Central memory CD8-positive, alpha-beta T cell (primary cell): ENCODE results near the gene ALPL.

ENCODE experiments used
- ATAC-seq: fragments of 150-1000 bp; cut with Tn5 transposase; replicated peaks from 2 replicates; pipeline ENCODE4 v1.10.0; 2022; ENCODE audit warnings: mild to moderate bottlenecking, moderate FRiP score, moderate number of reproducible peaks; ENCODE audit not compliant: poor library complexity, severe bottlenecking; ENCODE audit errors: extremely low read depth
- DNase-seq, 2 donors: peaks; one replicate each; pipeline ENCODE4 v3.0.0; 2021; ENCODE audit warnings: low spot score in 2 of 2
- H3K27ac Mint-ChIP-seq: one replicate; pipeline ENCODE4 v1.8.0; 2022; ENCODE audit warnings: low read depth, mild to moderate bottlenecking, moderate library complexity, mixed read lengths
- H3K27me3 Mint-ChIP-seq: one replicate; pipeline ENCODE4 v1.8.0; 2022; ENCODE audit warnings: mixed read lengths
- H3K36me3 Mint-ChIP-seq: one replicate; pipeline ENCODE4 v1.8.0; 2022; ENCODE audit warnings: mild to moderate bottlenecking, moderate library complexity, mixed read lengths; ENCODE audit not compliant: insufficient read depth
- H3K4me1 Mint-ChIP-seq: one replicate; pipeline ENCODE4 v1.8.0; 2022; ENCODE audit warnings: mixed read lengths
- H3K4me3 Mint-ChIP-seq: one replicate; pipeline ENCODE4 v1.8.0; 2022; ENCODE audit warnings: mild to moderate bottlenecking, moderate library complexity, mixed read lengths
- H3K9me3 Mint-ChIP-seq: one replicate; pipeline ENCODE4 v1.8.0; 2022; ENCODE audit warnings: mixed read lengths

The ALPL gene

DNA sequence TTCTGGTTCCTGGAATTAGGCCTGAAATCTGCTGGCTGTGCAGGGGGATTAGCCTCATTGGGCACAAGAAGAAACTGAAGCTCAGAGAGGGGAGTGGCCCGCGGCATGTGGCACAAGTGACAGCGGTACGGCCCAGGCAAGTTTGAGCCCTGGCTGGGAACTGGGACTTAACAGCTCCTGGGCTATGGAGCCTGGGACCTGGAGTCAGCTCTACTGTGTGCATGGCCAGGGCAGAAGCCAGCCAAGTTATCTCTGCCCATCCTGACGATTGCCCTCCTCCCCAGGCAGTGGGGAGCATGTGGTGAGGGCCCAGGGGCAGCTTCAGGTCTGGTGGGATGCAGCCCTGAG lies 61.3 kb downstream of the ALPL start:
- Mint-ChIP-seq H3K27ac (no peak overlapping the region), H3K4me1 (no peaks in the 10 kb centered on the region), H3K27me3 (peaks cover 3% of the 10 kb centered on the region), H3K9me3 (no peaks in the 10 kb centered on the region), H3K36me3 (no peaks in the 10 kb centered on the region), H3K4me3 (no peak overlapping the region)
- no peak for ATAC-seq
- no peak for DNase-seq

DNA sequence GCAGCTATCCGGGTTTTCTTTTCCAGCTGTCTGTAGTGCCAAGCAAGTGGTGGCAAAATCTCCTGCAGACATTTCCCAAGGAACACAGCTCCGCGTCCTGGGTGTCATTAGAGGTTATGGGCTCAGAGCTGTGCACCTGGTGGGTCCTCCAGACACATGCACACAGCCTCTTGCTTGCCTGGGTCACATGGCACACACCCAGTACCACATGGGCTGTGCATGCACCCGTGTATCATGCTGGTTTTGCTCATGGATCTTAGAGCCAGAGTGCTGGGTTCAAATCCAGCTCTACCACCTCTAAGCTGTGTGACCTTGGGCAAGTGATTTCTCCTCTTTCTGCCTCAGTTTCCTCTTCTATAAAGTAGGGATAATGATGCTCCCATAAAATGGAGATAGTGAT lies 61.7 kb downstream of the ALPL start:
- no peak for DNase-seq
- no peak overlapping the region for H3K27ac Mint-ChIP-seq
- H3K4me3 Mint-ChIP-seq = no peak overlapping the region
- no peaks in the 10 kb centered on the region for H3K4me1 Mint-ChIP-seq
- H3K27me3 Mint-ChIP-seq = no peaks in the 10 kb centered on the region
- no peaks in the 10 kb centered on the region for H3K36me3 Mint-ChIP-seq
- ATAC-seq = no peak
- H3K9me3 Mint-ChIP-seq = no peaks in the 10 kb centered on the region

DNA sequence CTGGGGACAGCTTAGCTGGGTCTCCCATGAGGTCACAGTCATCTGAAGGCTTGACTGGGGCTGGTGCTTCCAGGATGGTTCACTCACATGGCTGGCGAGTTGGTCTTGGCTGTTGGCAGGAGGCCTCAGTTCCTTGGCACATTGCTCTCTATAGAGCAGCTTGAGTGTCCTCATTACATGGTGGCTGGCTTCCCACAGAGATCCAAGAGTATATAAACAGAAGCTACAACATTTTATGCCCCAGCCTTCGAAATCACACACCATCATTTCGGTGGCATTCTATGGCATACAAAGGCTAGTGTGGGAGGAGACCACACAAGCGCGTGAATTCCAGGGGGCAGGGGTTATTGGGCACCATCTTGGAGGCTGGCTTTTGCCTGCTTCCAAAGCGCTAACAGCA lies 63.0 kb downstream of the ALPL start:
- no peak for DNase-seq
- H3K4me3 Mint-ChIP-seq = no peak overlapping the region
- no peak overlapping the region for H3K27ac Mint-ChIP-seq
- no peak for ATAC-seq
- H3K27me3 Mint-ChIP-seq = no peaks in the 10 kb centered on the region
- no peaks in the 10 kb centered on the region for H3K36me3 Mint-ChIP-seq
- no peaks in the 10 kb centered on the region for H3K4me1 Mint-ChIP-seq
- no peaks in the 10 kb centered on the region for H3K9me3 Mint-ChIP-seq

DNA sequence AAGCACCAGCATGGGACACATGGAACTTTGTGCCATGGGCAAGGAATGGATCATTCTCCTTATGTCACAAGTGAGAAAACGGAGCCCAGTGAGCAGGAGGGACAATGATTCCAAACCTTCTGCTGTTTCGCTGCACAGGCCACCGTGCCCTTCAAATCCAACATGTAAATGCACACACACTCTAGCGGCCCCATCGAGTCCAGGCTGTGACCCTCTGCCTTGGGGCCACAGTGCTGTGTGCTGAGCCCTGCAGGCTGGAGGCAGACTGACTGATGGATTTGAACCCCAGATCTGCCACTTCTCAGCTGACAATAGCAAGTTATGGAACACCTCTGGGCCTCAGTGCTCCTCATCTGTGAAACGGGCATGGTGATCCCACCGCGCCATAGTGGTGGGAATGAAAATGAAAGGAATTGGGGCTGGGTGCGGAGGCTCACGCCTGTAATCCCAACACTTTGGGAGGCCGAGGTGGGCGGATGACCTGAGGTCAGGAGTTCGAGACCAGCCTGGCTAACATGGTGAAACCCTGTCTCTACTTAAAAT lies 63.6 kb downstream of the ALPL start:
- Mint-ChIP-seq H3K27me3 (no peaks in the 10 kb centered on the region), H3K4me3 (no peak overlapping the region)

DNA sequence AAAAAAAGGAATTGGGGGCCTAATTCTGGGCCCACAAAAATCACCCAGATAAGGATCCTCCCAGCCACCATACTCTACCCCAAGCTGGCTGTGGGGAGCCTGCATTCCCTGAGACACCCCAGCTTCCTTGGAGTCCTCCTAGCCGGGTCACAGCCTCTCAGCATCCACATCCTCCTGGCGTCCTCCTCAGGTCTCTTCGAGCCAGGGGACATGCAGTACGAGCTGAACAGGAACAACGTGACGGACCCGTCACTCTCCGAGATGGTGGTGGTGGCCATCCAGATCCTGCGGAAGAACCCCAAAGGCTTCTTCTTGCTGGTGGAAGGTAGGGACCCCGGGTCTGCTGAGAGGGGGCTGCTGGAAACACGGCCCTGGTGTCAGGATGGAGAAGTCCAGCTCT lies 64.3 kb downstream of the ALPL start:
- no peak for DNase-seq
- H3K27ac Mint-ChIP-seq = no peak overlapping the region
- H3K4me1 Mint-ChIP-seq = no peaks in the 10 kb centered on the region
- H3K4me3 Mint-ChIP-seq = no peak overlapping the region
- H3K36me3 Mint-ChIP-seq = no peaks in the 10 kb centered on the region
- ATAC-seq = no peak
- no peaks in the 10 kb centered on the region for H3K27me3 Mint-ChIP-seq
- H3K9me3 Mint-ChIP-seq = no peaks in the 10 kb centered on the region

More for the DNA sequence above, 63.6 kb downstream of the ALPL start:
- ATAC-seq (no peak), DNase-seq (no peak)
- H3K27ac Mint-ChIP-seq = no peak overlapping the region
- no peaks in the 10 kb centered on the region for H3K9me3 Mint-ChIP-seq
- H3K4me1 Mint-ChIP-seq = no peaks in the 10 kb centered on the region
- no peaks in the 10 kb centered on the region for H3K36me3 Mint-ChIP-seq

DNA sequence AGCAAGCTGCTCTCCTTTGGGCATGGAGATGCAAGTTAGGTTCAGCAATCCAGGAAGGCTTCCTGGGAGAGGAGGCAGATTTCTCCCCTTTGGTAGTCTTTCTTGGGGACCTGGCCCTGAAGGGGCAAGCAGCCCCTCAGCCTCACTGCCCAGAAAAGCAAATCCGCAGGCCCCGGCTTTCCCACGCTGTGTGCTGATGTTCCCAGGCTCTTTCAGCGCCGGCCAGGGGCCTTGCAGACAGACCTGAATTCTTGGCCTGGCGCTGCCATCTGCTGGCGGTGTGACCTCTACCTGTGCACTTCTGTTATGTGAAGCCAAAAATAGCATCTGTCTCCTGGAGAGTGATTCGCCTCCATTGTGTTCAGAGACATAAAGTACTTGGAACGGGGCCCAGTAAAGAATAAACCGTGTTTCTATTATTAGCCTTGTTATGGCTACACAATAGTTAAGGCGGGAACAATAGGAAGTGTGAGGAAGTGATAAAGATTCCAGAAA lies 64.8 kb downstream of the ALPL start:
- H3K4me1 Mint-ChIP-seq = no peaks in the 10 kb centered on the region
- ATAC-seq (no peak), DNase-seq (no peak)
- no peak overlapping the region for H3K27ac Mint-ChIP-seq
- H3K36me3 Mint-ChIP-seq = no peaks in the 10 kb centered on the region
- H3K27me3 Mint-ChIP-seq = no peaks in the 10 kb centered on the region
- H3K4me3 Mint-ChIP-seq = no peak overlapping the region
- H3K9me3 Mint-ChIP-seq = no peaks in the 10 kb centered on the region

DNA sequence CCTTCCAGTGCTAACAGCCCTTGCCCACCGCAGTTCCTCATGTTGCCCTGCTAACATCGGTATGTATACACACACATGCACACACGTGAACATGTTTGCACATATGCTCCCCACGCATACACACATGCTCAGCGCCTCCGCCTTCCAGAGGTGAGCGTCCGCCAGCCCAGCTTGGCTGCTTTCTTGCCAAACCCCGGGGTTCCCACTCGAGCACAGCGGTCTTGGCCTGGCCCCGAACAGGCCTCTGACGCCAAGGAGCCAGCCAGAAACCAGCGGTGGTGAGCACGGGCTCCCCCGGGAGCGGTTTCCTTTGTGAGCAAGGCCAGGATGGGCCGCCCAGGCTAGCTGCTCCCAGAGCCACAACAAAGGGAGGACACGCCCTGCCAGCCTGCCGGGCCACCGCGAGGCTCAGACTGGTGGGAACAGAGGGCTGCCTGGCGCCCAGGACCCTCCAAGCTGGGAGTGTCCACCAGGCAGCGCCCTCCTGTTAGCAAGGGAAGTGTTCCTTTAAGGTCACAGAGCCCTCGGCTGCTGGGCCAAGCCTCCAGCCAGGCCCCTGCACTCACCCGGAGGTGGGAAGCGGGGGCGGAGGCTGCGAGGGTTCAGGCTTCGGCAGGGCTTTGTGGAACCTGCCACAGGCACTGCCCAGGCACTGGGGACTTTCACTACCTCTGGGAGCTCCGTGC lies 65.4 kb downstream of the ALPL start:
- Mint-ChIP-seq H3K4me3 (no peak overlapping the region), H3K27ac (no peak overlapping the region)

DNA sequence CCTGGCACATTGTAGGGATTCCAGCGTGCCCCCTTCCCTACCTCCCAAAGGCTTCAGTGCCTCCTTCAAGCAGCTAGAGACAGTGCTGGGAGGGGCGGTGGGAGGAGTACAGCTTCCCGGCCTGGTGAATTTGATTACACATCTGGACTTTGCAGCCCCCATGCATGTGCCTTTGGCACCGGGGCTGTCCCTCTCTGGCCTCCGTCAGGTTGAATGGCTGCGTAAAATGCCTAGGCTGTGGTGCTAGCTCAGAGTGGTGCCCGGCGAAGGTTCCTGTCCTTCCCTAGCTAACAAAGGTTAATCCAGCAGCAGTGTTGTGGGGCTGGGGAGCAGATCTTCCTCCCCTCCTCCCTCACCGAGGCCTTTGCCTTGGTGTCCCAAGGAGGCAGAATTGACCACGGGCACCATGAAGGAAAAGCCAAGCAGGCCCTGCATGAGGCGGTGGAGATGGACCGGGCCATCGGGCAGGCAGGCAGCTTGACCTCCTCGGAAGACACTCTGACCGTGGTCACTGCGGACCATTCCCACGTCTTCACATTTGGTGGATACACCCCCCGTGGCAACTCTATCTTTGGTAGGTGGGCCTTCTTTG lies 66.2 kb downstream of the ALPL start:
- H3K27me3 Mint-ChIP-seq = no peaks in the 10 kb centered on the region
- H3K36me3 Mint-ChIP-seq = no peaks in the 10 kb centered on the region
- no peak for ATAC-seq
- no peak for DNase-seq
- no peak overlapping the region for H3K27ac Mint-ChIP-seq
- no peaks in the 10 kb centered on the region for H3K9me3 Mint-ChIP-seq
- H3K4me1 Mint-ChIP-seq = no peaks in the 10 kb centered on the region
- H3K4me3 Mint-ChIP-seq = no peak overlapping the region

More for the DNA sequence above, 65.4 kb downstream of the ALPL start:
- H3K4me1 Mint-ChIP-seq = no peaks in the 10 kb centered on the region
- DNase-seq = no peak
- no peaks in the 10 kb centered on the region for H3K27me3 Mint-ChIP-seq
- no peaks in the 10 kb centered on the region for H3K9me3 Mint-ChIP-seq
- no peaks in the 10 kb centered on the region for H3K36me3 Mint-ChIP-seq
- ATAC-seq = no peak

DNA sequence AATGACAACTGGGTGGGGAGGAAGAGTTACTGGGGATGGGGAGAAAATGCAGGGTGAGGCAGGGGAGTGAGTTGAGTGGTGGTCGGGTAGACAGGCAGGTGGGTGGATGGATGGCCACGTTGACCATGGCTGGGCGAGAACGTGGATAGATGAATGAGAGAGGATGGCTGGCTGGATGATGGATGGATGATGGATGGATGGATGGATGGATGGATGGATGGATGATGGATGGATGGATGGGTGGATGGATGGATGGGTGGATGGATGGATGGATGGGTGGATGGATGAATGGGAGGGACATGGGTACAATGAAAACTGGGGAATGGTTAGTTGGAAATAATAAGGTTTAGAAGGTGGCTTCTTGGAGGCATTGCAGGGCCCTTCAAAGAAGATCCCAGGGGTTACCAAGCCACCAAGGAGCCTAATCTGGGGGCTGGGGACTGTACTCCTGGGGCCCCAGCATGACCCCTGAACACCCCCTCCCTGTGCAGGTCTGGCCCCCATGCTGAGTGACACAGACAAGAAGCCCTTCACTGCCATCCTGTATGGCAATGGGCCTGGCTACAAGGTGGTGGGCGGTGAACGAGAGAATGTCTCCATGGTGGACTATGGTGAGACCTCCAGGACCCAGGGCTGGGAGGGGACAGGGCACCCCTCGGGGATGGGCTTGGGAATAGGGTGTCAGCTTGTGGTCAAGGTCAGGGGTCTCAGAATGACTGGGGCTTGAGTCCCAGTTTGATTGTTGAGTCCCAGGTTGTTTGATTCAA lies 67.0 kb downstream of the ALPL start:
- no peaks in the 10 kb centered on the region for H3K4me1 Mint-ChIP-seq

DNA sequence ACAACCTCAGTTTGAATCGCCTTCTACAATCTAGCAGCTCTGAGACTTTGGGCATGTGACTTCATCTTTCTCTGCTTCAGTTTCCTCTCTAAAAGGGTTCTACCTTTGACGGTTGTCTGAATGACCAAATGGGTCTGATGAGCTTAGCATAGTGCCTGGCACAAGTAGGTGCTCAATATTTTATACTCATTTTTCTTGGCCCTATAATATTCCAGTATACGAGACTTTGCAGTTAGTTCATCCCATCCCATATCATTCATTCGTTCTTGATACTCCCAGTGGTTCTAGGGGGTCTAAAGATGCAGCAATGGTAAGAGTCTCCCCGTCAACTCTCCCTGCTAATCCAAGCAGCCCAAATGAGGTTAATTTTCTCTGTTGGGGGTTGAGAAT lies 67.6 kb downstream of the ALPL start:
- Mint-ChIP-seq H3K4me1 (no peaks in the 10 kb centered on the region), H3K9me3 (no peaks in the 10 kb centered on the region), H3K4me3 (no peak overlapping the region), H3K27ac (no peak overlapping the region), H3K27me3 (peaks cover 8% of the 10 kb centered on the region), H3K36me3 (no peaks in the 10 kb centered on the region)
- ATAC-seq (no peak), DNase-seq (no peak)

More for the DNA sequence above, 67.0 kb downstream of the ALPL start:
- Mint-ChIP-seq H3K27me3 (peaks cover 3% of the 10 kb centered on the region), H3K36me3 (no peaks in the 10 kb centered on the region), H3K9me3 (no peaks in the 10 kb centered on the region), H3K4me3 (no peak overlapping the region), H3K27ac (no peak overlapping the region)
- ATAC-seq (no peak), DNase-seq (no peak)

DNA sequence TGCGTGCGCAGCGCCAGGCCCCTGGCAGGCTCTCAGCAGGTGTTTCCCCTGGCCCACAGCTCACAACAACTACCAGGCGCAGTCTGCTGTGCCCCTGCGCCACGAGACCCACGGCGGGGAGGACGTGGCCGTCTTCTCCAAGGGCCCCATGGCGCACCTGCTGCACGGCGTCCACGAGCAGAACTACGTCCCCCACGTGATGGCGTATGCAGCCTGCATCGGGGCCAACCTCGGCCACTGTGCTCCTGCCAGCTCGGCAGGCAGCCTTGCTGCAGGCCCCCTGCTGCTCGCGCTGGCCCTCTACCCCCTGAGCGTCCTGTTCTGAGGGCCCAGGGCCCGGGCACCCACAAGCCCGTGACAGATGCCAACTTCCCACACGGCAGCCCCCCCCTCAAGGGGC lies 68.1 kb downstream of the ALPL start:
- no peaks in the 10 kb centered on the region for H3K4me1 Mint-ChIP-seq
- no peak for DNase-seq
- H3K27me3 Mint-ChIP-seq = peaks cover 14% of the 10 kb centered on the region
- no peak overlapping the region for H3K4me3 Mint-ChIP-seq
- no peaks in the 10 kb centered on the region for H3K36me3 Mint-ChIP-seq
- H3K27ac Mint-ChIP-seq = no peak overlapping the region
- ATAC-seq = no peak
- H3K9me3 Mint-ChIP-seq = no peaks in the 10 kb centered on the region

DNA sequence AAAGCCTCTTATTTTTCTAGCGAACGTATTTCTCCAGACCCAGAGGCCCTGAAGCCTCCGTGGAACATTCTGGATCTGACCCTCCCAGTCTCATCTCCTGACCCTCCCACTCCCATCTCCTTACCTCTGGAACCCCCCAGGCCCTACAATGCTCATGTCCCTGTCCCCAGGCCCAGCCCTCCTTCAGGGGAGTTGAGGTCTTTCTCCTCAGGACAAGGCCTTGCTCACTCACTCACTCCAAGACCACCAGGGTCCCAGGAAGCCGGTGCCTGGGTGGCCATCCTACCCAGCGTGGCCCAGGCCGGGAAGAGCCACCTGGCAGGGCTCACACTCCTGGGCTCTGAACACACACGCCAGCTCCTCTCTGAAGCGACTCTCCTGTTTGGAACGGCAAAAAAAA lies 68.7 kb downstream of the ALPL start:
- Mint-ChIP-seq H3K4me3 (no peak overlapping the region), H3K9me3 (no peaks in the 10 kb centered on the region), H3K4me1 (no peaks in the 10 kb centered on the region), H3K36me3 (no peaks in the 10 kb centered on the region), H3K27me3 (peaks cover 20% of the 10 kb centered on the region), H3K27ac (no peak overlapping the region)
- no peak for ATAC-seq
- no peak for DNase-seq

DNA sequence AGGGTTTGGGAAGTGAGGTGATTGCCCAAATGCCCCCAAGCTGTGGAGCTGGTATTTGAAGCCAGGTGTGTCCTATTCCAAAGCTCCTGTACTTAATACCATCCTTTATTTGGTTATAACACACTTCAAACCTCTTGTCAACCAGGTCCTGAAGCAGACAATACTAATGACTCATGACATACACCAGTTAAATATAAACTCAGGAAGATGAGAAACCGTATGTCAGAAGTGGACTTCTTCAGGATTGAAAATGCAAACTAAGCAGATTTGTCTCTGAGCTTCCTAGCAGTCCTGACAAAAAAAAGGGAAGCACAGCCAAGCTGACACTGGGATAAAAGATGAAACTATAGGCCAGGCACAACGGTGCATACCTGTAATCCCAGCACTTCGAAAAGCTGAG lies 70.6 kb downstream of the ALPL start:
- Mint-ChIP-seq H3K27me3 (peaks cover 26% of the 10 kb centered on the region), H3K4me1 (no peaks in the 10 kb centered on the region), H3K36me3 (no peaks in the 10 kb centered on the region), H3K4me3 (no peak overlapping the region), H3K9me3 (no peaks in the 10 kb centered on the region), H3K27ac (no peak overlapping the region)
- no peak for ATAC-seq
- no peak for DNase-seq
